ENCODE data around the gene ELP1. TPM values are rescaled to one million over a fixed set of nuclear protein-coding genes. Genes with fewer than 3 reads are reported as not detected.

The ELP1 gene
- total RNA-seq, 4 donors from 2014 or later, result 7.9 to 18.1 (median 13.3) TPM

DNA sequence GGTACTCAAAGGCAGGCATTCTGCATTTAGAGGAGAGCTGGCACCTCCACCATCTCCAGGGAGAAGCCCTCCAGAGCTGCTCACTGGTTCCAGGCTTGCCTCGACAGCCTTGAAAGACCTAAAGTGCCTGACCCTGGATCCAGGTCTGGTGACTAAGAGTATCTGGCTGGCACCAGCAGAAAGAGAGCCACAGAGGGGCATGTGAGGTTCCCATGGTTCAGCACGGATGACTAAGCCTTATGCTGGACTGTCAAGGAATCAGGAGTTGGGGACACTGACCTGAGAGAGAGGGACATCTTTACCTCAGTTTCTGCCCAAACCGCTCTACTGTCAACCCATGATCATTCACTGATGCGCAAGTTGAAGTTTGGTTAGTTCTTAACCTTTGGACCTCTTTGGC, 68.9 kb downstream of the ELP1 start:
- DNase-seq, result no peak
- TF ChIP-seq, protein P1, sequence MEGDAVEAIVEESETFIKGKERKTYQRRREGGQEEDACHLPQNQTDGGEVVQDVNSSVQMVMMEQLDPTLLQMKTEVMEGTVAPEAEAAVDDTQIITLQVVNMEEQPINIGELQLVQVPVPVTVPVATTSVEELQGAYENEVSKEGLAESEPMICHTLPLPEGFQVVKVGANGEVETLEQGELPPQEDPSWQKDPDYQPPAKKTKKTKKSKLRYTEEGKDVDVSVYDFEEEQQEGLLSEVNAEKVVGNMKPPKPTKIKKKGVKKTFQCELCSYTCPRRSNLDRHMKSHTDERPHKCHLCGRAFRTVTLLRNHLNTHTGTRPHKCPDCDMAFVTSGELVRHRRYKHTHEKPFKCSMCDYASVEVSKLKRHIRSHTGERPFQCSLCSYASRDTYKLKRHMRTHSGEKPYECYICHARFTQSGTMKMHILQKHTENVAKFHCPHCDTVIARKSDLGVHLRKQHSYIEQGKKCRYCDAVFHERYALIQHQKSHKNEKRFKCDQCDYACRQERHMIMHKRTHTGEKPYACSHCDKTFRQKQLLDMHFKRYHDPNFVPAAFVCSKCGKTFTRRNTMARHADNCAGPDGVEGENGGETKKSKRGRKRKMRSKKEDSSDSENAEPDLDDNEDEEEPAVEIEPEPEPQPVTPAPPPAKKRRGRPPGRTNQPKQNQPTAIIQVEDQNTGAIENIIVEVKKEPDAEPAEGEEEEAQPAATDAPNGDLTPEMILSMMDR (IDR thresholded peaks at IDR 0.05), result no peak
- TF ChIP-seq POLR2A (IDR thresholded peaks at IDR 0.05) (no peak), POLR2AphosphoS5 (IDR thresholded peaks at IDR 0.05) (no peak), EP300 (IDR thresholded peaks at IDR 0.05; ENCODE audit: low read depth) (no peak)
- H3K4me1 ChIP-seq, result no peaks in the 10 kb centered on the region
- no peak overlapping the region for H3K4me3 ChIP-seq
- in situ Hi-C loops (cut with MboI; ENCODE audit: low pct_ligation_motif_present in 1 of 4, low pct_unique_long_range_greater_than_20kb in 1 of 4, low sequenced_read_pairs in 3 of 4) (loop anchor here in 1 of 4 donors (25.0 kb wide), 1 partner anchor 97 kb away; no protein-coding TSS in a partner anchor), intact Hi-C loops (cut with DNase I; ENCODE audit: low total_unique reads) (no loop called here)
- H3K9me3 ChIP-seq, result no peaks in the 10 kb centered on the region
- peaks cover 0 to 4% (median 0%) of the 10 kb centered on the region in 4 donors for H3K36me3 ChIP-seq
- H3K27ac ChIP-seq, result no peak overlapping the region
- WGBS, 2 donors (ENCODE audit: low coverage in 1 of 2), result 81% methylated on average over 4 of the region's 4 CpGs; no CpG with 5 or more reads in 1 of the 2 donors
- H3K27me3 ChIP-seq, result no peaks in the 10 kb centered on the region

DNA sequence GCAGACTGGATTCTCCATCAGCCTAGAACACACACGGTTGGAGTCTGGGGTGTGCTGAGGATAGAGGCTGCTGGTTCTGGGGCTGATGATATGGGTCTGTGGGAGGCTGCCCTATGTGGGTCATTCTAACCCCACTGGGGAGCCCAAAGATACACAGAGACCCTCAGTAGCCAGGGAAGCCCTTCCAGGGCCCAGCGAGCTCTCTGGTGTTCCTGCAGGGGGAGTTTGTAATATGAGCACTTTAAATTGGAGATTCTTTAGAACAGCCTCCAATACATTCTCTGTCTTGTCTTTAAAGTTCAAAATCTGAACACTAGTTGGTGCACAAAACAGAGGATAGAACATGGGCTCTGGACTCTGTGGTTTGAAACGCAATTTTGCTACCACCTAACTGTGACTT, 69.5 kb downstream of the ELP1 start:
- intact Hi-C loops (cut with DNase I; ENCODE audit: low total_unique reads) (no loop called here), in situ Hi-C loops (cut with MboI; ENCODE audit: low pct_ligation_motif_present in 1 of 4, low pct_unique_long_range_greater_than_20kb in 1 of 4, low sequenced_read_pairs in 3 of 4) (loop anchor here in 1 of 4 donors (25.0 kb wide), 1 partner anchor 98 kb away; no protein-coding TSS in a partner anchor)
- Histone ChIP-seq H3K36me3 (peaks cover 0 to 4% (median 0%) of the 10 kb centered on the region in 4 donors), H3K27ac (no peak overlapping the region), H3K4me1 (no peaks in the 10 kb centered on the region), H3K9me3 (no peaks in the 10 kb centered on the region), H3K4me3 (no peak overlapping the region), H3K27me3 (no peaks in the 10 kb centered on the region)
- TF ChIP-seq, protein P1 (IDR thresholded peaks at IDR 0.05), result no peak
- TF ChIP-seq POLR2A (IDR thresholded peaks at IDR 0.05), result no peak
- TF ChIP-seq POLR2AphosphoS5 (IDR thresholded peaks at IDR 0.05), result no peak
- TF ChIP-seq EP300 (IDR thresholded peaks at IDR 0.05; ENCODE audit: low read depth), result no peak
- 40 to 93% methylated on average over 1 to 3 of the region's 3 CpGs for WGBS, 2 donors (ENCODE audit: low coverage in 1 of 2)
- no peak for DNase-seq

DNA sequence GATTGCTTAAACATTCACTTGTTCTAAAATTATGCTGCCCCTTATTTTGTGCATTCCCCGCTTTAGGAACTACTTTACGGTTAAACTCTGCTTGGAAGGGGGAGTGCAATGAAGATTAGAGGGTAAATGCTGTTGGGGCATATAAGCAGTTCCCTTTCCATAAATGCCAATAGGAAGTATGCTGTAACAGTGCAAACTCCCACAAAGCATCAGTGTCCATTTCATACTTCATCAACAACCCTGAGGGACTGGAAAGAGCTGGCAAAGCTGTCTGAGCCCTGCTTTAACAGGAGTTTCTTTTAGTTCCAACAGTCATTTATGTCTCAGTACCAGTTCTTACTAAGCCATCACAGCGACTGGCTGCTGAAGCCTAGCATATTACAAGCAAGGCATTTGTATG, 70.0 kb downstream of the ELP1 start:
- no peak overlapping the region for H3K4me3 ChIP-seq
- no peak for DNase-seq
- no peaks in the 10 kb centered on the region for H3K27me3 ChIP-seq
- TF ChIP-seq, protein P1 (IDR thresholded peaks at IDR 0.05), result no peak
- TF ChIP-seq POLR2AphosphoS5 (IDR thresholded peaks at IDR 0.05) (no peak), EP300 (IDR thresholded peaks at IDR 0.05; ENCODE audit: low read depth) (no peak), POLR2A (IDR thresholded peaks at IDR 0.05) (no peak)
- intact Hi-C loops (cut with DNase I; ENCODE audit: low total_unique reads), result no loop called here
- H3K9me3 ChIP-seq, result no peaks in the 10 kb centered on the region
- peaks cover 0 to 4% (median 0%) of the 10 kb centered on the region in 4 donors for H3K36me3 ChIP-seq
- 84 to 94% methylated on average over 3 of the region's 3 CpGs for WGBS, 2 donors (ENCODE audit: low coverage in 1 of 2)
- in situ Hi-C loops (cut with MboI; ENCODE audit: low pct_ligation_motif_present in 1 of 4, low pct_unique_long_range_greater_than_20kb in 1 of 4, low sequenced_read_pairs in 3 of 4), result loop anchor here in 1 of 4 donors (25.0 kb wide), 1 partner anchor 98 kb away; no protein-coding TSS in a partner anchor
- no peak overlapping the region for H3K27ac ChIP-seq
- H3K4me1 ChIP-seq, result no peaks in the 10 kb centered on the region

DNA sequence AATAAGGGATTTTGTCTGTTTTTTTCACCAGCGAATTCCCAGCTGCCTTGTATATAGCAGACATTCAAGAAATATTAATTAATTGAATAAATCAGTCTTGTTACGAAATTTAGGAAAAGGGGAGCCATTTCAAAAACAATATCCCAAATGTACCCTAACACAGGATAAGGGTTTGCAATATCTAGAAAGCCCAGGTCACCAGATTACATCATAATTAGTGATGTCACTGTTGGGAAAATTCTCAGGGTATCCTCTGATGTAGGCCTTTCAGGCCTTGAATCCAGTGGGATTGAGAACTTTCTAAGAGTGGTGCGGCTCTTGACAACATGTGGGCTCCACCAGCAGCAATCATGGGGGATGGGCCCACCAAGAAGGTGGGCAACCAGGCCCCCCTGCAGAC, 71.9 kb downstream of the ELP1 start, which contains the start of gene ACTL7A:
Gene ACTL7A (plus strand): TSS at position 270 of the 400 bp plus-strand sequence. CDS start 57 bp downstream, at position 327.
- Histone ChIP-seq H3K4me1 (no peaks in the 10 kb centered on the region), H3K27me3 (no peaks in the 10 kb centered on the region), H3K9me3 (no peaks in the 10 kb centered on the region), H3K36me3 (no peaks in the 10 kb centered on the region), H3K4me3 (no peak within 1 kb of the TSS), H3K27ac (no peak within 1 kb of the TSS)
- no peak for DNase-seq
- TF ChIP-seq POLR2AphosphoS5 (IDR thresholded peaks at IDR 0.05) (no peak), POLR2A (IDR thresholded peaks at IDR 0.05) (no peak)
- TF ChIP-seq, protein P1 (IDR thresholded peaks at IDR 0.05), result no peak
- intact Hi-C loops (cut with DNase I; ENCODE audit: low total_unique reads), result no loop called here
- in situ Hi-C loops (cut with MboI; ENCODE audit: low pct_ligation_motif_present in 1 of 4, low pct_unique_long_range_greater_than_20kb in 1 of 4, low sequenced_read_pairs in 3 of 4), result loop anchor here in 1 of 4 donors (25.0 kb wide), 1 partner anchor 100 kb away; no protein-coding TSS in a partner anchor
- 86 to 93% methylated on average over 2 to 3 of the region's 3 CpGs for WGBS, 2 donors (ENCODE audit: low coverage in 1 of 2)
